NCI-H82 treated with DMSO at 0.1 percent for 48 hours (cell line): ENCODE data around the gene OGFOD3.
"Not testable (repeated sequence)": the region's sequence is repeated elsewhere in the genome, so short reads cannot be mapped to it uniquely, and the experiment has no call there.

Experiments
- DNase-seq: peaks from one replicate; lab custom pipeline; 2025; ENCODE audit not compliant: unreplicated experiment; lab: John Stamatoyannopoulos, UW

Gene OGFOD3

GRCh38 chr17:82388922-82389283, 29.5 kb downstream of the OGFOD3 start:
- no peak for DNase-seq

GRCh38 chr17:82388223-82388921, 30.0 kb downstream of the OGFOD3 start:
- no peak for DNase-seq

GRCh38 chr17:82387705-82388106, 30.7 kb downstream of the OGFOD3 start:
- DNase-seq = no peak

- DNase-seq = no peak
Observed at GRCh38 chr17:82386881-82387704, 31.3 kb downstream of the OGFOD3 start.

GRCh38 chr17:82386255-82386831, 32.0 kb downstream of the OGFOD3 start:
- DNase-seq = no peak

GRCh38 chr17:82385559-82386254, 32.7 kb downstream of the OGFOD3 start:
- no peak for DNase-seq

GRCh38 chr17:82384730-82385481, 33.5 kb downstream of the OGFOD3 start:
- DNase-seq = no peak

- DNase-seq = no peak
Observed at GRCh38 chr17:82384051-82384729, 34.2 kb downstream of the OGFOD3 start.

GRCh38 chr17:82383411-82383810, 35.0 kb downstream of the OGFOD3 start:
- DNase-seq = no peak

GRCh38 chr17:82382933-82383255, 35.5 kb downstream of the OGFOD3 start:
- DNase-seq = no peak

- DNase-seq = not testable (repeated sequence)
Observed at GRCh38 chr17:82382220-82382932, 36.0 kb downstream of the OGFOD3 start.

GRCh38 chr17:82381703-82382009, 36.7 kb downstream of the OGFOD3 start:
- DNase-seq = not testable (repeated sequence)

- no peak for DNase-seq
Observed at GRCh38 chr17:82380860-82381702, 37.3 kb downstream of the OGFOD3 start.

- no peak for DNase-seq
Observed at GRCh38 chr17:82378741-82379021, 39.7 kb downstream of the OGFOD3 start.

- no peak for DNase-seq
Observed at GRCh38 chr17:82377924-82378740, 40.3 kb downstream of the OGFOD3 start.

- not testable (repeated sequence) for DNase-seq
Observed at GRCh38 chr17:82377294-82377693, 41.1 kb downstream of the OGFOD3 start.

- no peak for DNase-seq
Observed at GRCh38 chr17:82376042-82376730, 42.2 kb downstream of the OGFOD3 start.
